ENCODE data around the gene TMEM181.

DNA sequence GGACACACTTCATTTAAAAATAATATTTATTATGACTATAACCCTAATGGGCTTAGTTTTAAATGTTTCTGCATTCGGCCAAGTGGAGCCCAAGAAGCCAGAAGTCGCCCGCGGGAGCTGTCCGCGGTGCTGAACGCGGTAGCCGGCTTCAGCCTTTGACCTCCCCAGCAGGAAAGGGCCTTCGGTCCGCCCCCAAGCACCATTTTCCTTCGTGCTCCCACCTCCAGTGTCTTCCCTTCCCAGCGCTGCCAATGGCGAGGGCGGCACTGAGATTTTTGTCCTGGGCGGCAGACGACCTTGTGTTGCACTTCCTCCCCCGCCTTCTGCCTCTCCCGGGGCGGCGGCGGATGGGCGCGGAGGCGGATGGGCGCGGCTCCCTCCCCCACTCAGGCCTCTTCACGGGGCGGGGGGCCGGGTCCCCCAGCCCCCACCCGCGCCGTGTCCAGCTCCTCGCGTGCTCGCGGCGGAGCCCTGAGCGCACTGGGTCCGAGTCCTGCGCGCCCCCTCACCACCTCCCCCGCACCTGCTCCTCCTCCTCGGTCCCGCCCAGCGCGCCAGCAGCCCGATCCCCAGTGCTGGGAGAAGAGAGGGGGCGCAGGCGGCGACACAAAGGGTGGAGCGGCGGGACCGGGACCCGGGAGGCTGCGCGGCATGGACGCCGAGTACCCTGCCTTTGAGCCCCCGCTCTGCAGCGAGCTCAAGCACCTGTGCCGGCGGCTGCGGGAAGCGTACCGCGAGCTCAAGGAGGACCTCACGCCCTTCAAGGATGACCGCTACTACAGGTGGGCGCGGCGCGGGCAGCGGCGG, 23.6 kb upstream of the TMEM181 start:
- TF ChIP-seq CTCF (IDR thresholded peaks at IDR 0.05) (peak; percentile 16), EZH2phosphoT487 (IDR thresholded peaks at IDR 0.05) (peak; percentile 22)
